ENCODE data around the gene CYP39A1.

The CYP39A1 gene

DNA sequence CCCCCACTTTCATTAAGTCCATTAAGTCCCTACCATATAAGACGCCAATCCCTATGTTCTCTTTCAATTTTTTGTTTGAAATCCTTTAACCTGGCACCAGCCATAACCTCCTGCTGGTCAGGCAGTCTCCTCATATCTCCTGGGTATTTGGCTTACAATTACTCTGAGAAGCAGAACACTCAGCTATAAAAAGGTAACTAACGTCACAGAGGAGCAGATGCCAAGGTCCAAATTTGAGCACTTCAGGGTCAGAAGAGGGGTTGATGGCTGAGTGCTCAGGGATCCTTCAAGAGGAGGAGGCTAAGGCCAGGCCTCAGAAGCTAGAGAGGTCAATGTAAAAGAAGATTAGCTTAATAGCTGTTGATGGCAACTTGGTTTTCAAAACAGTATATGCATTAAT is 139.1 kb downstream of the CYP39A1 start:
- no peak for DNase-seq (ENCODE audit: low read depth in 2 of 2)

- no peak for DNase-seq (ENCODE audit: low read depth in 2 of 2)
These were observed 141.3 kb downstream of the CYP39A1 start for GRCh38 chr6:46511320-46511719.

- no peak for DNase-seq (ENCODE audit: low read depth in 2 of 2)
These were observed 142.0 kb downstream of the CYP39A1 start for GRCh38 chr6:46510651-46511050.

DNA sequence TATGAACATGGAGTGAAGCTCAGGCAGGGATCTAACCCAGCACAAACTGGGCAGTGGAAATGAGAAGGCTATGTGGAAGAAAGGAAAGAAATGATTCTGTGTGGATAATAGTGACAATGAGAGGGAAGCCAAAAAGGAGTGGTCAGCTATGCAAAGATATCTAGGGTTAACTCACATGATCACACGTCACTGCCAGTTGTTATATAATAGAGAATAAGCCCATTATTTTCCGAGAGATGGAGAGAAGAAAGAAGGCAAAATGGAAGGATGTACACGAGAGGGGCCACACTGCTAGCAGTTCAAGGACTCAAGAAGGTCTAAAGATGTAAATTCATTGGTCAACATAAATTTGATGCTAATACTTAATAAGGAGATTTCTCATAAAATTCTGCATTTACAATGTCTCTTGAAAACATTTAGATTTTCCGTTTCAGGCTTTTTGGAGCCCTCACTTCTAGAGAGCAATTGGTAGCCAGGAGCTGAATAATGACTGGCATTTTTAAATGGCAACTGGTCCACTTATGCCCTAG is 142.6 kb downstream of the CYP39A1 start:
- no peak for DNase-seq (ENCODE audit: low read depth in 2 of 2)

DNA sequence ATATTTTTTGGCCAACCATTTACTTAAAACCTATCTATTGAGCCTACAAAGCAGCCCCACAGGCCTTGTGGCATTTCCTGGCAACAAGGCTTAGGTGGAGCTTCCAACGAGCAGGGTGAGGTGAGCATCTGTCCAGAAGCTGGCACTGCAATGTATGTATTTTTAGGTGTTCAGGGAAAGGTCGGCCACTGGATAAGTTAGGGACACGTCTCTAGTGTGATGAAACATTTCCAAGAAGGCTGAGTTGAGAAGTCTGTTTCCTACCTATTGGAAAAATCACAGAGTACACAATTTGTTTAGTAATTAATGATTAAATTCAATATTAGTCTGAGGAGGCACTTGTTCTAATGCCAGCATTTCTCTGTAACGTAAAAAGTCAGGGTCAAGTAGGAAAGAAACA is 143.6 kb downstream of the CYP39A1 start:
- no peak for DNase-seq (ENCODE audit: low read depth in 2 of 2)

DNA sequence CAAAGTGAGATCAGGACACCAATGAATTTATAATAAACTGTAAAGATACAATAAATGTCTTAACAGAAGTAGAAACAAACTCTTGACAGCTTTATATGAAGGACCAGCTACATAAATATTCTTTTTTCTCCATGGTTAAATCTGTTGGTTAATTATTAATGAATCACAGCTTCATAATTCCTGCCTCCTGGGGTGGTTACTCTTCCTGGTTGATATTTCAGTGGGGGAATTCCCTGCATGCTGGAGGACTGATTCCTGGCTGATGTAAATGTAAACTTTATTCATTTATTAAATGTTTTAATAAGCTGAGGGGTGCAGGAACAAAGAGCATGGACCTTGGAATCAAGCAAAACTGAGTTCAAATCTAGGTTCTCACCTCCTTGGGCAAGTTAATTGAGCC is 145.2 kb downstream of the CYP39A1 start:
- no peak for DNase-seq (ENCODE audit: low read depth in 2 of 2)

GRCh38 chr6:46505693-46506512 is 146.7 kb downstream of the CYP39A1 start:
- DNase-seq (ENCODE audit: low read depth in 2 of 2): no peak

DNA sequence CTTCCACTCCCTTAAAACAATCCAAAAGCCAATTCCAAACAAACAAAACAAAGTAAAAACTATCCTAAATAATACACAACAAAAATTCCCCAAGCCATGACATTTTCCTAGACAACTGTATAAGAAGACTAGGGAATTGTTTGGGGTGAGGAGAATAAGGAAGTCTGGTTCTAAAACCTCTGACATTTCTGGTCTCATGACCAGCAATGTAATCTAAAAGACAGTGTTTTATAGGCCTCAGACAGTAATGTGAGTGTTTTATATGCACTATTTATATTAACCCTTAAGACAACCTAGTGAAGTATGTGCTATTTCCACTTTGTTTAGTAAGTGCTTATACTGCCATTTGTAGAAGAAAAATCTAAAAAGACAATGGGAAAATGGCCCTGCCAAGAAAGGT is 148.4 kb downstream of the CYP39A1 start:
- DNase-seq (ENCODE audit: low read depth in 2 of 2): no peak

DNA sequence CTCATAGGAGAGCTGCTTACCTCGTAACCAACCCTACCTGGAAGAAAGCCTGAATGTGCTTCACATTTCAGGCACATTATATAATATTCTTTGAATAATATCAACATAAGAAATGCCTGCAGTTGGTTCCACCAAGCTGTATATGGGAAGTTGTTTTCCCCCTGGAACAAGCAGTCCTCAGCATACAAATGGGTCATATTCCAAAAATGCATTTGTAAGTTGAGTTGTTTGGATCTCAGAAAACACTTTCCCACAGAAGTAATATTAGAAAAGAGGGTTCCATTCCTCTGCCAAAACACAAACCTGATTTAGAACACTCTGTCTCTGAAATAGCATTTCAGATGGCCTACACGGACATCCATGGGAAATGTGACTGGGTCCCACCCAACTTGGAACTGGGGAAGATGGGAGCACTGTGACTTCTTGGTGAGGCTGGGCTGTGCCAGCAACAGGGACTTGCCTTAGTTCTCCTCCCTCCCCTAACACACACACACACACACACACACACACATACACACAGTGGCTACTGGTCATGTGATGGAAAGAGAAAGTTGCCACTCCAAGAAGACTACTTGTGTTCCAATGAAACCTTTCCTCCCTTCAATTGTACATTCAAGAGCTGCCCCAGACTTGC is 150.0 kb downstream of the CYP39A1 start:
- DNase-seq (ENCODE audit: low read depth in 2 of 2): no peak

GRCh38 chr6:46501136-46502089 is 151.2 kb downstream of the CYP39A1 start:
- no peak for DNase-seq (ENCODE audit: low read depth in 2 of 2)

- DNase-seq (ENCODE audit: low read depth in 2 of 2): no peak
These were observed 152.2 kb downstream of the CYP39A1 start for GRCh38 chr6:46500382-46500781.

All from stimulated activated CD4-positive, alpha-beta T cell treated with anti-CD3 and anti-CD28 coated beads, Interleukin-15, amount 100 ng/mL, for 48 hours (primary cell).